ENCODE measurements around the gene CCSER1.

Gene CCSER1

DNA sequence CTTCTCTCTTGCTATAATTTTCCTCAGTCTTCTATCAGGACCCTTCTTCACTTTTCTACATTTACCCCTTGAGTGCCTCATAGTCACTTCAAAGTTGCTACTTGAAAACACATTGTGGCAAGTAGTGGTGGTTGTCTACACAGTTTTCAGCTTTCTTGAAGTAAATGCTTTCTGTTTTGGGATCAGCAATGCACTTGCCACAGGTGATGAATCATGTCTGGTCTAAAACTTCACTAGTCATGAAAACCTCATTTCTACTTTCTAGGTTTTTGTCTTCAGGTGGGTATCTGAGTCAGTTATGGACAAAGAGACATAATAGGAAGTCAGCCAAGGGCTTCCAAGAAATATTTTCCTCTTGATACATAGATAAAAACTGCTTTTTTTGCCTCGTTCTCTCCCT lies 359.2 kb downstream of the CCSER1 start:
- no peak for DNase-seq (ENCODE audit: low spot score)
- TF ChIP-seq, protein P1, sequence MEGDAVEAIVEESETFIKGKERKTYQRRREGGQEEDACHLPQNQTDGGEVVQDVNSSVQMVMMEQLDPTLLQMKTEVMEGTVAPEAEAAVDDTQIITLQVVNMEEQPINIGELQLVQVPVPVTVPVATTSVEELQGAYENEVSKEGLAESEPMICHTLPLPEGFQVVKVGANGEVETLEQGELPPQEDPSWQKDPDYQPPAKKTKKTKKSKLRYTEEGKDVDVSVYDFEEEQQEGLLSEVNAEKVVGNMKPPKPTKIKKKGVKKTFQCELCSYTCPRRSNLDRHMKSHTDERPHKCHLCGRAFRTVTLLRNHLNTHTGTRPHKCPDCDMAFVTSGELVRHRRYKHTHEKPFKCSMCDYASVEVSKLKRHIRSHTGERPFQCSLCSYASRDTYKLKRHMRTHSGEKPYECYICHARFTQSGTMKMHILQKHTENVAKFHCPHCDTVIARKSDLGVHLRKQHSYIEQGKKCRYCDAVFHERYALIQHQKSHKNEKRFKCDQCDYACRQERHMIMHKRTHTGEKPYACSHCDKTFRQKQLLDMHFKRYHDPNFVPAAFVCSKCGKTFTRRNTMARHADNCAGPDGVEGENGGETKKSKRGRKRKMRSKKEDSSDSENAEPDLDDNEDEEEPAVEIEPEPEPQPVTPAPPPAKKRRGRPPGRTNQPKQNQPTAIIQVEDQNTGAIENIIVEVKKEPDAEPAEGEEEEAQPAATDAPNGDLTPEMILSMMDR (IDR thresholded peaks at IDR 0.05; ENCODE audit: extremely low read depth, missing control alignments): no peak

DNA sequence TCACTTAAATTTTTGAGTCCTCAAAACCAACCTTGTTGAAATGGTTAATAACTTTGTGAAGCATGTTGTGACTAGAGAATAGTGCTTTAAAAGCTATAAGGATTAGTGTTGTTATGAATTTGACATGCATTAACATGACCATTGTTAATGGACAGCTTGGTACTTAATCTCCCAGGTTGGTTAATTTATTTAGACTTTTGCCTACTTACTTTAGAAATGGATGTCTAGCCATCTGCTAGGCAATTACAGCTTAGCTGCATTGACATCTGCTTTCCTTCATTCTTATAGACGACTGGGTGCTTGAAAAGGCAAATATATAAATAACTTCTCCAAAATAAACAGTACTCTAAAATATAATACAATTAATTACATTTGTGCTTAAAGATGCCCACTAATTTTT lies 368.0 kb downstream of the CCSER1 start:
- DNase-seq (ENCODE audit: low spot score): no peak
- TF ChIP-seq, protein P1 (IDR thresholded peaks at IDR 0.05; ENCODE audit: extremely low read depth, missing control alignments): no peak

DNA sequence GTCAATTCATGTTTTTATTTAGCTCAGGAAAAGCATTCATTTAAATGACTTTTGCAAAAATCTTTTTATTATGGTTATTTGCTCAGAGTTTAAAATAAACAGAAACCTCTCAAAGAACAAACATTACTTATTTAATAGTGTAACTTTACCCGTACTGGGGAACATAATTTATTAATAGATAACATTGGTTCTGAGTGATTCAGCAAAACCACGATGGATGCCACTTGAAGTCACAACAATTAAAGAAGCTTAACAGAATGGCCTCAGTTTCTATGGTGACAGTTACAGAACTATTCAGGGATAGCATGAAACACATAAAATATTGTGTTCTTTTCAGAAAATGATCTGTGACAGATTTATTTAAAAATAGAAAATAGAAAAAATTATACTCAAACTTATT lies 368.7 kb downstream of the CCSER1 start:
- TF ChIP-seq, protein P1 (IDR thresholded peaks at IDR 0.05; ENCODE audit: extremely low read depth, missing control alignments): no peak
- DNase-seq (ENCODE audit: low spot score): no peak

DNA sequence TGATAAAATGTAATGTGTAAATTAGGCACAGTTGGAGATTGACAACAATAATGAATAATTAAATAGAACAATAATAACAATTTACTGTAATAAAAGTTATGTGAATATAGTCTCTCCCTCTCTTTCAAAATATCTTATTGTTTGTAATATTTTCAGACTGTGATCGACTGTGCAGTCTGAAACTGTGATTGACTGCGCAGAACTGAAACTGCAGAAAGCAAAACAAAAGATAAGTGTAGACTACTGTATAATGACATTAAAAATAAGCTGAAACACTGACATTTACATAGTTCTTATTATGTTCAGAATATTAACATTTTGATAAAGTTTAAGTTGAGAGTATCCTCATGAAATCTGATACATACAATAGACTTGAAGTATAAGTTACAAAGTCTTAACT lies 371.0 kb downstream of the CCSER1 start:
- TF ChIP-seq, protein P1 (IDR thresholded peaks at IDR 0.05; ENCODE audit: extremely low read depth, missing control alignments): no peak
- no peak for DNase-seq (ENCODE audit: low spot score)

DNA sequence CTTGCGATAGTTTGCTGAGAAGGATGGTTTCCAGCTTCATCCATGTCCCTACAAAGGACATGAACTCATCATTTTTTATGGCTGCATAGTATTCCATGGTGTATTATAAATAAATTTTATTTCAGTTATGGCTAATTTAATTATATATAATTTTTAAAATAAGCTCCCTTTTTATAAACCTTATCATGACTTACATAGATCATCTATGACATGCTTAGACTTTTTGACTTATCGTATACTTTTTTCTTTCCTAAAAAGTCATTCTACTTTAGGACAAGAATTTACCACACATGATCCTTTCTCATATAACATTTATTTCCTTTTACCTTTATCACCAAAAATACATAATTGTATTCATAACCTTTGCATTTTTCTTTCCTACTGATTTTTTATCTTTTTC lies 376.5 kb downstream of the CCSER1 start:
- TF ChIP-seq, protein P1 (IDR thresholded peaks at IDR 0.05; ENCODE audit: extremely low read depth, missing control alignments): no peak
- DNase-seq (ENCODE audit: low spot score): no peak

DNA sequence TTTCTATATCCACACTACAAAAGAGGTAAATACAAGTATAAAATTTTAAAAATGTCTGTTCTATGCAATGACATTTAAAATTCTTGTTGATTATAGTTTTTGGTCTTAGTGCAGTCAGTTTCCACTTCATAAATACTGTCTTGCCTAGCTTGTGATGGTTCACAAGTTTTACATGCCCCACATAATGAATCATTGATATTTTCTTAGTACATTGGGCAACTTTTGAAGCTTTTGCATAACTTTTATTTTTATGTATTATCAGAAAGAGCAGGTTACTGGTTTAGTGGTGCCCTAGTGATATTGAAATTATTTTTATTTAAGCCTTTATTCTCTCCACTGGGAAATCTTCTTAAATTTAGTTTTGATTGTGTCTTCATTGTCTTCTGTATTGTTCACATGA lies 388.0 kb downstream of the CCSER1 start:
- TF ChIP-seq, protein P1 (IDR thresholded peaks at IDR 0.05; ENCODE audit: extremely low read depth, missing control alignments): no peak
- DNase-seq (ENCODE audit: low spot score): no peak

DNA sequence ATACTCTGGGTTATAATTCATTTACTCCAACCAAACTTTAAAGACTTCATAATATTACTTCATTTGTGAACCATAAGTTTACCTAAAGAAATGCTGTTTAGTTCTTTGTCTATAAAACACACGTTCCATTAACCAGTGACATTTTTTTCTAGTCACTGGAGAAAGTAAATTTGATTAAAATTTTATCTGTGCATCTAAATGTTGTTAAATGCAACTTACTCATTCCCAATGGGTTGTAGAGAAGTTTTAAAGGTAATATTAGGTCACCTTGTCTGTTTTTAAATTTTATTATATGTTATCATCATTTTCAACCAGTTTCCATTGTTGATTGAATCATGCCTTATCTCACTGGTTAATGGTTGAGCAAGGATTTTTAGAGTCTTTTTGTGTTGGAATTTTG lies 401.4 kb downstream of the CCSER1 start:
- TF ChIP-seq, protein P1 (IDR thresholded peaks at IDR 0.05; ENCODE audit: extremely low read depth, missing control alignments): no peak
- DNase-seq (ENCODE audit: low spot score): no peak
